A673 (cell line): ENCODE data around the gene SEC63. TPM values are rescaled to one million over a fixed set of nuclear protein-coding genes. Genes with fewer than 3 reads are reported as not detected.

Experiments used
- BruUV-seq: library from RNA; stranded (reverse); fragments of 400-500 nt; replicated peaks from 2 replicates; lab custom pipeline; 2021; lab: Mats Ljungman, UMichigan
- CTCF ChIA-PET: fragments of 300-600 bp; sonication (Branson Sonifier 250); formaldehyde crosslinking; loops from one replicate; lab custom pipeline; 2022; ENCODE audit warnings: antibody characterized with exemption; lab: Charles Lee
- POLR2A ChIA-PET: fragments of 300-600 bp; sonication (Branson Sonifier 250); formaldehyde crosslinking; loops from one replicate; lab custom pipeline; 2022; ENCODE audit warnings: antibody characterized with exemption; ENCODE audit not compliant: low non-redundant PET; lab: Charles Lee
- DNase-seq: peaks from one replicate; pipeline ENCODE4 v3.0.0-alpha.2; 2015; ENCODE audit warnings: low spot score
- H3K27ac ChIP-seq: fragments of 200-600 bp; sonication (generic); 2 replicates; pipeline ENCODE4 v1.5.1; 2016; ENCODE audit warnings: mixed run types, low read depth, mild to moderate bottlenecking, mixed read lengths, antibody characterized with exemption, low read length; ENCODE audit not compliant: poor library complexity, severe bottlenecking
- H3K27me3 ChIP-seq: fragments of 200-600 bp; sonication (generic); replicated peaks from 2 replicates; pipeline ENCODE4 v1.6.1; 2017; ENCODE audit warnings: mixed run types, low read depth, mild to moderate bottlenecking, mixed read lengths, antibody characterized with exemption, low read length; ENCODE audit not compliant: insufficient read depth, poor library complexity
- H3K36me3 ChIP-seq: fragments of 200-600 bp; sonication (generic); 2 replicates; pipeline ENCODE4 v1.6.1; 2016; ENCODE audit warnings: mixed run types, mild to moderate bottlenecking, mixed read lengths, antibody characterized with exemption, low read length; ENCODE audit not compliant: insufficient read depth, poor library complexity, severe bottlenecking
- H3K4me1 ChIP-seq: fragments of 200-600 bp; sonication (generic); 2 replicates; pipeline ENCODE4 v1.6.1; 2017; ENCODE audit warnings: mixed run types, mild to moderate bottlenecking, mixed read lengths, antibody characterized with exemption, low read length; ENCODE audit not compliant: insufficient read depth, poor library complexity, severe bottlenecking
- H3K4me3 ChIP-seq: fragments of 200-600 bp; sonication (generic); 2 replicates; pipeline ENCODE4 v1.5.1; 2016; ENCODE audit warnings: low read depth, mixed run types, mild to moderate bottlenecking, mixed read lengths, low read length; ENCODE audit not compliant: poor library complexity, severe bottlenecking
- H3K9me3 ChIP-seq: fragments of 200-600 bp; sonication (generic); 2 replicates; pipeline ENCODE4 v1.6.1; 2016; ENCODE audit warnings: mixed run types, low read depth, mild to moderate bottlenecking, mixed read lengths, antibody characterized with exemption, low read length; ENCODE audit not compliant: poor library complexity, severe bottlenecking
- EZH2 ChIP-seq: fragments of 200-600 bp; sonication (generic); IDR thresholded peaks from 2 replicates; pipeline ENCODE4 v1.6.1; 2017; ENCODE audit warnings: borderline replicate concordance, low read depth, mild to moderate bottlenecking, mixed read lengths, antibody characterized with exemption, low read length; ENCODE audit not compliant: poor library complexity, severe bottlenecking
- intact Hi-C: fragments of 100-400 bp; cut with micrococcal nuclease; formaldehyde crosslinking; loops from one replicate; pipeline ENCODE4 v1.10.0; 2022; ENCODE audit not compliant: unreplicated experiment
- total RNA-seq: library from RNA; stranded (reverse); gene quantifications from 2 replicates; pipeline ENCODE4 v1.2.3, GENCODE V29; 2021
- TF ChIP-seq, protein P1 (sequence below): fragments of 300-800, 200-600 bp; sonication (generic); conservative IDR thresholded peaks from 2 replicates; pipeline ENCODE4 v1.5.1; 2017; ENCODE audit warnings: low read depth, mild to moderate bottlenecking, antibody characterized with exemption, low read length, moderate library complexity, mixed read lengths

SEC63 gene
- total RNA-seq, 1 experiment from 2014 or later: 159 TPM

DNA sequence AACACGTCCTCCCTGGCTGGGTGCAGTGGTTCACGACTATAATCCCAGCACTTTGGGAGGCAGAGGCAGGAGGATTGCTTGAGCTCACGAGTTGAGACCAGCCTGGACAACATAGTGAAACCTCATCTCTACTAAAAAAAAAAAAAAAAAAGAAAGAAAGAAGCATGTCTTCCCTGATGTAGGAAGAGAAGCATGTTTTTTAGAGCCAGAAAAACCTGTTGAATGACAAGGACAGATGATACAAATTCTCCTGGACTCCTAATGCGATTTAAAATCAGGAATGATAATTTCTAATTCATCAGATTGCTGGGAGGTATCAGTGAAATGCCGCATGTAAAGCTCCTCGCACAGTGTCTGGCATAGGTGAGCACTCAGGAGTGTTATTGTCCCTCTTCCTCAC, 23.7 kb upstream of the SEC63 start:
- H3K36me3 ChIP-seq: no peaks in the 10 kb centered on the region

DNA sequence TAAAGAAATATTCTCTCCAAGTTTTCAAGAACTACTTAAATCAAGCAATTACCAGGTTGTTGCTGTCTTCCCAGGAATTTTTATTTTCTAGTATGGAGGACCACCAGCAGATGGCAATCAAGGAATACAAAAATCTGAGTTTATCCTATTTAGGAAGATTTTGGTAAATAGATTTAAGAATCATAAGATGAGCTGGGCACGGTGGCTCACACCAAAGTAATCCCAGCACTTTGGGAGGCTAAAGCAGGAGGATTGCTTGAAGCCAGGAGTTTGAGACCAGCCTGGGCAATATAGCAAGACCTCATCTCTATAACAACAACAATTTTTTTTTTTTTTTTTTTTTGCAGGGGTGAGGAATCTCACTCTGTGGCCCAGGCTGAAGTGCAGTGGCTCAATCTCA, 19.3 kb upstream of the SEC63 start:
- Histone ChIP-seq H3K9me3 (no peaks in the 10 kb centered on the region), H3K4me3 (no peak overlapping the region), H3K27me3 (peaks cover 13% of the 10 kb centered on the region), H3K27ac (no peak overlapping the region), H3K36me3 (no peaks in the 10 kb centered on the region), H3K4me1 (no peaks in the 10 kb centered on the region)
- BruUV-seq: no TSS peak
- peak; percentile 67 for DNase-seq
- intact Hi-C loops: loop anchor here (1.0 kb wide), 1 partner anchor 73 kb away; no protein-coding TSS in a partner anchor
- ChIA-PET CTCF (interaction anchor here (0.6 to 0.9 kb wide), 7 partner anchors 10 to 559 kb away, joined by 3 to 7 read pairs (median 5); no protein-coding TSS in a partner anchor), POLR2A (no interaction called here)
- TF ChIP-seq, protein P1, sequence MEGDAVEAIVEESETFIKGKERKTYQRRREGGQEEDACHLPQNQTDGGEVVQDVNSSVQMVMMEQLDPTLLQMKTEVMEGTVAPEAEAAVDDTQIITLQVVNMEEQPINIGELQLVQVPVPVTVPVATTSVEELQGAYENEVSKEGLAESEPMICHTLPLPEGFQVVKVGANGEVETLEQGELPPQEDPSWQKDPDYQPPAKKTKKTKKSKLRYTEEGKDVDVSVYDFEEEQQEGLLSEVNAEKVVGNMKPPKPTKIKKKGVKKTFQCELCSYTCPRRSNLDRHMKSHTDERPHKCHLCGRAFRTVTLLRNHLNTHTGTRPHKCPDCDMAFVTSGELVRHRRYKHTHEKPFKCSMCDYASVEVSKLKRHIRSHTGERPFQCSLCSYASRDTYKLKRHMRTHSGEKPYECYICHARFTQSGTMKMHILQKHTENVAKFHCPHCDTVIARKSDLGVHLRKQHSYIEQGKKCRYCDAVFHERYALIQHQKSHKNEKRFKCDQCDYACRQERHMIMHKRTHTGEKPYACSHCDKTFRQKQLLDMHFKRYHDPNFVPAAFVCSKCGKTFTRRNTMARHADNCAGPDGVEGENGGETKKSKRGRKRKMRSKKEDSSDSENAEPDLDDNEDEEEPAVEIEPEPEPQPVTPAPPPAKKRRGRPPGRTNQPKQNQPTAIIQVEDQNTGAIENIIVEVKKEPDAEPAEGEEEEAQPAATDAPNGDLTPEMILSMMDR: peak; percentile 60
- no peak for TF ChIP-seq EZH2

More for the DNA sequence above, 23.7 kb upstream of the SEC63 start:
- no peaks in the 10 kb centered on the region for H3K9me3 ChIP-seq
- intact Hi-C loops: loop anchor here (5.0 kb wide), 1 partner anchor 546 kb away; no protein-coding TSS in a partner anchor
- no peak for DNase-seq
- no peaks in the 10 kb centered on the region for H3K4me1 ChIP-seq
- H3K27ac ChIP-seq: no peak overlapping the region
- no peak overlapping the region for H3K4me3 ChIP-seq
- BruUV-seq: no TSS peak
- POLR2A ChIA-PET: no interaction called here
- CTCF ChIA-PET: interaction anchor here (0.7 kb wide), 1 partner anchor 142 kb away, joined by 3 read pairs; no protein-coding TSS in a partner anchor
- TF ChIP-seq EZH2: no peak
- TF ChIP-seq, protein P1: no peak
- peaks cover 14% of the 10 kb centered on the region for H3K27me3 ChIP-seq

DNA sequence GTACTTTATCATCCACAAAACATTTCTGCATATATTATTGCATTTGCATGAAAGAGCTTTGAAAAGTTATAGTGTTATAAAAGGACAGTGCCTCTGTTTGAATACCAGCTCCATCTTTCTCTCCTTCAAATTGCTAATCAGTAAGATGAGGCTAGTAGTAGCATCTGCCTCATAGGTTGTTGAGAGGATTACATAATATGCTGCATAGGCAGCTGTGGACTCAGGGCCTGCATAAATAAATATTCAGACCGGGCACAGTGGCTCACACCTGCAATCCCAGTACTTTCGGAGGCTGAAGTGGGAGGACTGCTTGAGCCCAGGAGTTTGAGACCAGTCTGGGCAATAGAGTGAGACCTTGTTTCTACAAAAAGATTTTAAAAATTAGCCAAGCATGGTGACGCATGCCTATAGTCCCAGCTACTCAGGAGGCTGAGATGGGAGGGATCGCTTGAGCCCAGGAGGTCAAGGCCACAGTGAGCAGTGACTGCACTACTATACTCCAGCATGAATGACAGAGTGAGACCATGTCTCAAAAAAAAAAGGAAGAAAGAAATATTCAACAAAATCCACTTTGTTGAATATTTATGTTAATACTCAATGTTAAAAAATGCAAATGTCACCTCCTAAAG, 18.3 kb upstream of the SEC63 start:
- ChIA-PET CTCF (no interaction called here), POLR2A (no interaction called here)
- intact Hi-C loops: no loop called here
- no peak for DNase-seq
- no TSS peak for BruUV-seq
- no peaks in the 10 kb centered on the region for H3K4me1 ChIP-seq
- no peak overlapping the region for H3K4me3 ChIP-seq
- TF ChIP-seq, protein P1: no peak
- no peak for TF ChIP-seq EZH2
- H3K27ac ChIP-seq: no peak overlapping the region
- H3K9me3 ChIP-seq: no peaks in the 10 kb centered on the region
- H3K27me3 ChIP-seq: peaks cover 12% of the 10 kb centered on the region
- H3K36me3 ChIP-seq: no peaks in the 10 kb centered on the region
